IMR-90 (cell line): ENCODE data around the gene FBXO15. TPM values are rescaled to one million over a fixed set of nuclear protein-coding genes. Genes with fewer than 3 reads are reported as not detected.

Experiments
- FOS ChIP-seq: fragments of 150-350 bp; IDR thresholded peaks from 2 replicates; pipeline ENCODE4 v1.6.1; 2016; ENCODE audit warnings: low read depth, low read length
- SMC3 ChIP-seq: fragments of 150-350 bp; IDR thresholded peaks from 2 replicates; pipeline ENCODE4 v1.6.1; 2016; ENCODE audit warnings: low read depth, mild to moderate bottlenecking, antibody characterized with exemption, low read length, moderate library complexity
- USF2 ChIP-seq: fragments of 150-350 bp; IDR thresholded peaks from 2 replicates; pipeline ENCODE4 v1.6.1; 2017; ENCODE audit warnings: mild to moderate bottlenecking, antibody characterized with exemption, low read length, low read depth
- polyA plus RNA-seq, 3 experiments: library from polyadenylated mRNA; depleted of rRNA; stranded (reverse); fragments of >200 nt; gene quantifications; 2 replicates each; pipeline ENCODE4 v1.2.3, GENCODE V29; 2012; ENCODE audit warnings: low replicate concordance in 1 of 3
- total RNA-seq: library from RNA; depleted of rRNA; stranded (reverse); fragments of >200 nt; gene quantifications from 2 replicates; pipeline ENCODE4 v1.2.3, GENCODE V29; 2012

The FBXO15 gene
- total and polyA plus RNA-seq, 2 of the 4 experiments (the other 2 are of a cell fraction), result 0.90 to 2.0 TPM

GRCh38 chr18:74147779-74148542, at the start of gene FBXO15, which contains the start of gene TIMM21 (continued):
- no peak for TF ChIP-seq FOS
- no peak for TF ChIP-seq SMC3
- 0 out of 2 replicates have a peak, but pooled peaks have one; percentile 31 for TF ChIP-seq USF2
